SW480 (cell line): Measurements from ENCODE around the gene CISD3.

ENCODE experiments used
- DNase-seq: peaks from one replicate; pipeline ENCODE4 v3.0.0-alpha.2; 2016; ENCODE audit warnings: low spot score

Gene CISD3, protein sequence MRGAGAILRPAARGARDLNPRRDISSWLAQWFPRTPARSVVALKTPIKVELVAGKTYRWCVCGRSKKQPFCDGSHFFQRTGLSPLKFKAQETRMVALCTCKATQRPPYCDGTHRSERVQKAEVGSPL

DNA sequence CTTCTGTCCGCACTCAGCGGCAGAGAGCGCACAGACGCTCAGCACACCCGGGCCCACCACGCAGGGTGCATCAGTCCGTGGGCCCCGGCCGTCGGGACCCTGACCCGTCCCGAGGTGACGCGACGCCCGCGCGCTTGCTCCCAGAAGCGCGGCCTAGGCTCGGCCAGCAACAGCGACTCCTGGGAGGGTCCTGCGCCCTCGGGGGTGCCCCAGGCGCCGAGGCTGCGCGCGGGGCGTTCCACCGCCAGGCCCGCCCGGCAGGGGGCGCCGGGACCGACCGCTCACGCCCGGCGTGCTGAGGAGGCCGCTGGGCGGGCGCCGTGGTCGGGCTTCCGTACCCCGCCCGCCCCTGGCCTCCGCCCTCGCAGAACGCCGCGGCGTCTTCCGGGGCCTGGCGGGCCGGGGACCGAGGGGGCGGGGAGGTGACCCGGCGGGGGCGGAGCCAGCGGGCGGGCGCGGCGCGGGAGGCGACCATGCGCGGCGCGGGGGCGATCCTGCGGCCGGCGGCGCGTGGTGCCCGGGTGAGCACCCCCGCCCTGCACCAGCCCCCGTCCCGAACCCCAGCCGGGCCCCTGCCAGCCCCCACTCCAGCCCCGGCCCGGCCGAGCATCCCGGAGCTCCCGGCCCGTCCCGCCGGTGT, at the start of gene CISD3:
CISD3 (plus strand) TSS at position 456 of the 640 bp plus-strand sequence; CDS start at position 474, 18 bp downstream.
- peak; percentile 85 for DNase-seq

DNA sequence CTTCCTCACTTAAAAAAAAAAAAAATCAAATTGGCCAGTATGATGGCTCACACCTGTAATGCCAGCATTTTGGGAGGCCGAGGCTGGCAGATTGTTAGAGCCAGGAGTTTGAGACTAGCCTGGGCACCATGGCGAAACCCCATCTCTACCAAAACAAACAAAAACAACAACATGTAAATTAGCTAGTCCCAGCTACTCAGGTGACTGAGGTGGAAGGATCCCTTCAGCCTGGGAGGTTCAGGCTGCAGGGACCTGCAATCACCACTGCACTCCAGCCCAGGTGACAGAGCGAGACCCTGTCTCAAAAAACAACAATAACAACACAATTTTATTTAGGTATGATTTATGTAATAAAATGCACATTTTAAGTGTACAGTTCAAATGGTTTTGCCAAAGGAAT, 49.0 kb upstream of the CISD3 start:
- DNase-seq, result no peak

DNA sequence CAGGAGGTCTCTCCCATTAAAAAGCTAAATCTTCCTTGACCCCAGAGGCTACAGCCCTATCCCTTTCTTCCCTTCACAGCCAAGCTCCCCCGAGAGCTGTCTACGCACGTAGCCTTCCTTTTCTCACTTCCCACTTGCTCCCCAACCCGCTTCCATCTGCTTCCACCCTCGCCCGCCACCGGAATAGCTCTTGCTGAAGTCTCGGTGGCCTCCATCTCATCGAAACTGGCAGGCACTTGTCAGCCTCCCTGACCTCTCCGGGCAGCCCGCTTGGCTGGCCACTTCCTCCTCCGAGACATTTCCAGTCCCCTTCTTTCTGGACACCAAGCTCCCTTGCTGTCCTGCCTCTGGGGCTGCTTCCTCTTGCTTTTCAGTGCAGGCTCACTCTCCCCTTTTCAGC, 44.6 kb upstream of the CISD3 start:
- DNase-seq, result no peak

DNA sequence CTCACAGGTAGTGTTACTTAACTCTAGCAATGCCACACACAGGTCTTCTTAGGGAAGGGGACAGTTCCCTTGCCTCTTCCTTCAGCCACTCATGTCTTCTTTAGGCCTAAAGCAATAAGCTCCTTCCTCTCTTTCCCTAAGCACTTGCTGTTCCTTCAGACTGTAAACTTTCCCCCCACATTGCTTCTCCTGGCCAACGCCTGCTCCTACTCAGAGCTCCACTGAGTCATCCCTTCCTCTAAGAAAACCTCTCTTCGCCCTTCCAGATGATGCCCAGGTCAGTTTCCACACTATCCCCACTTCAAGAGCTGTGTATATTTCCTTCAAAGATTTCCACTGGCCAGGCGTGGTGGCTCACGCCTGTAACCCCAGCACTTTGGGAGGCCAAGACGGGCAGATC, 42.9 kb upstream of the CISD3 start:
- no peak for DNase-seq

DNA sequence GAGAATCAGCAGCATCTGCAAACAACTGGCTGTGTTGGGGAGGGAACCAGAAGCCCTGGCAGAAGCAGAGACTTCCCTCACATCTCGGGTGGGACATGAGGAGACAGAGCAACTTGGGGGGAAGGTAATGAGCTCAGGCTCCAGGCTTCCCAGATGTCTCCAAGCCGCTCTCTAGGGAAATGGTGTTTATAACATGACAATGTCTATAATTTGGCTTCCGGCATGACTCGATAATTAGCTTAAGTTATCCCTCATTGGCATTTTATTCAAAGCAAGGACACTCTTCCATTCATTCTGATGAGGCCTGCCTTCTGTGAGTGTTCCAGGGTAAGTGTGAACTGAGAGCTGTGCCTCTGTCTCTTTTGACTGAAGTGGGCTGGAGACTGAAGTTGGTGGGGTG, 39.8 kb upstream of the CISD3 start:
- no peak for DNase-seq

DNA sequence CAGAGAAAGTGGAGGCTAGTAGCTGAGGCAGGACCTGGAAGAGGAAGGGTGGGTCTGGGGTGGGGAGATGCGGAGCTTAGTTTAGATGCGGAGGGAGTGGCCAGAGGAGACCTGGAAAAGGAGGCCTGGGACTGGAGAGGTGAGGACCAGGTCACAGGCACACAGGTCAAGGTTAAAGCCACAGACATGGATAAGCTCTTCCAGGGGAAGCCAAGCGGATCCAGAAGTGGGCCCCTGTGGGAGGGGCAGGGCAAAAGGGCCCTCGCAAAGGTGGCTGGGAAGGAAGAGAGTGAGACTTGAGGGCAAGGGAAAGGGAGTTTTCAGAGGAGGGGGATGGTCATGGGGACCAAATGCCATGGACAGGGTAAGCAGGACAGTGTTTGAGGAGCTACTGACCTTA, 39.0 kb upstream of the CISD3 start:
- no peak for DNase-seq

DNA sequence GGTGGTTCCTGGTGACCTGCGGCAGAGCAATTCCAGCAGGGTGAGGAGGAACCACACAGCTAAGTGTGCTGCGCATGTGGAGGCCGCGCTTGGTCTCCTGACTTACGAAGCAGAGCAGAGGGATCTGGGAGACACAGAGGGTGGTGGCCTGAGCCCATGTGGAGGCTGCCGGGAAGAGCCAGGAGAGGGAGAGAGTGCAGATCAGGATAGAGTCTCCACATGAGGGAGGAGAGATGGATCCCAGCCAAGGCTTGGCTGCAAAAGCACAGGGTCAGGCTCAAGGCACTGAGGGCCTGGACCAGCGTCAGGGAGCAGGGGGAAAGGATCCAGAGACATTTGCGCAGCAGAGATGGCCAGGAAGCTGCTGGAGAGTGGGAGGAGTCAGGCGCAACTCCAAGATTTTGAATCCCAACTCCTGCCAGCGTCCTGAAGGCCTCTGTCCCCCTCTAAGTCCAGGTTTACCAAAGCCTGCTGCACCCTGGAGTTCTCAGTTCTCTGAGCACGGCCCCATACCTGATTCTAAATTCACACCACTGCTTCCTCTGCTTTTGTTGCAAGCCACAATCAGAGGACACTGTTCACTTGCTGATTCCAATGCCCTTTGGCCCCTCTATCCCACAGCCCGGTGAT, 36.3 kb upstream of the CISD3 start:
- DNase-seq, result no peak

DNA sequence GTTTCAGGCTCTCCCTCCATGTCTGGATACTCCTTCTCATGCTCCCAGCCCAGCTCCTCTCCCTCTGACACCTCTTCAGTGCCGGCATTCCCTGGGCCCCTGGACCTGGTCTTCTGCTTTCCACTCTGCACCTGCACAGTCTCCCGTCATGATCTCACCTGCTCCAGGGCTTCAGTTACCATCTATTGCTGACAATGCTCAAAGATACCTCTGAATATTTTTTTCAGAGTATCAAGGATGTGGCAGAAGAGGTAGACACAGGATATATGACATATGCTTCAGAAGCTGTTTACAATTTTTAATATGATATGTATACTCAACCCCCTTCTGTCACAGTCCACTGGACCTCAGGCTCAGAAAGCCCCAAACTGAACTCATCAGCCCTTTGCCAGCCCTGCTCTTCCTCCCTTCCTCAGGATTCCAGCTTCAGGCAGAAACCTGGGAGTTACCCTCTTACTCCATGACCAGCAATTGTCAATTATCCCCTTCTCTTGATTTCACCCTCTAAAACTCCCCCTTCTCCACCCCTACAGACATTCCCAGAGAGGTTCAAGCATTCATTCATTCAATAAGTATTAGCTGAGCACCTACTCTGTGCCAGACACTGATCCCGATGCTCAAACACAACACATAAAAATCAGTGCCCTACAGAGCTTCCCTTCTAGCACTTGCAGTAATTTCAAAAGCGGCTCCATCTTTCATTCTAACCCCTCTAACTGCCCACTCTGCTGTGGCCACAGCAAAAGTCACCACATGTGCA, 32.9 kb upstream of the CISD3 start:
- DNase-seq, result no peak

DNA sequence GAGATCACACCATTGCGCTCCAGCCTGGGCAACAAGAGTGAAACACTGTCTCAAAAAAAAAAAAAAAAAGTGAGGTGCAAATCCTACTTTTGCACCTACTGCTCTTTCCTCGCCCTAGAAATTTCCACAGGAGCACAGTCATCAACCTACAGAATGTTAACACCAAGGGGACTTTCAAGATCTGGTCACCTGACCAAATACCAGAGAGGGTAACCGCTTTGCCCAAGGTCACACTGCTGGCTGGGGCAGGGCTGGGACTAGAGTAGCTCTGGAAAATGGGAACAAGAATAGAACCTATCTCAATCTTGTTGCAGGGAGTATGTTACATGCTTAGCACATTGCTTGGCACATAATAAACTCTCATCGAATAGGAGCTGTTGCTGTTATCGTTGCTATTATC, 31.4 kb upstream of the CISD3 start:
- no peak for DNase-seq

DNA sequence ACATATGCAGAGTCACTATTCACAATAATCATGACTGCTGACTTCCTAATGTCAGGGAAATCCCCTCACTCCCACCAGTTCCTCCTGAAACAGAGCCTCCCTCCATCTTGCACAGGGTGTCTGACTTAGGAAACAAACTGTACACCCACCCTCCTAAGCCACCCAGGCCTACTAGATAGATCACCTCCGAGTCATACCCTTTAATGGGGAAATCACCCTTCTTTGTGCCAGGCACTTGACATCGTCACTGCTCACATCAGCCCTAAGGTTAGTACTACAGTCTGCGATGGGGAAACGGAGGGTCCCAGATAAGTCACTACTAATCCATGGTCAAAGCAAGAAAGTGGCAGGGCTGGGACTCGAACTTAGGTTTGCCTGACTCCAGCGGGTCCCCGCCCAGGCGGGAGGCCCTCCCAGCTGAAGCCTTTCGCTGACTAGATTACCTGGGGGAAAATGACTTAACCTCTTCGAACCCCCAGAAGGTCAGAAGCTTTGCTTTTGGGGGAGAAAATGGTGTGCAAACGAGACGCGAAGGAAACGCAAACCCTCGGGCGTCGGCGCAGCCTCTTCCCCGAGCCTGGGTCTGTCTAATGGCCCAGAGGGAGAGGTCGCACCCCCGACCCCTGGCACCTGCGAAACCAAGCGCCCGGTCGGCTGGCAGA, 28.5 kb upstream of the CISD3 start:
- DNase-seq, result no peak

DNA sequence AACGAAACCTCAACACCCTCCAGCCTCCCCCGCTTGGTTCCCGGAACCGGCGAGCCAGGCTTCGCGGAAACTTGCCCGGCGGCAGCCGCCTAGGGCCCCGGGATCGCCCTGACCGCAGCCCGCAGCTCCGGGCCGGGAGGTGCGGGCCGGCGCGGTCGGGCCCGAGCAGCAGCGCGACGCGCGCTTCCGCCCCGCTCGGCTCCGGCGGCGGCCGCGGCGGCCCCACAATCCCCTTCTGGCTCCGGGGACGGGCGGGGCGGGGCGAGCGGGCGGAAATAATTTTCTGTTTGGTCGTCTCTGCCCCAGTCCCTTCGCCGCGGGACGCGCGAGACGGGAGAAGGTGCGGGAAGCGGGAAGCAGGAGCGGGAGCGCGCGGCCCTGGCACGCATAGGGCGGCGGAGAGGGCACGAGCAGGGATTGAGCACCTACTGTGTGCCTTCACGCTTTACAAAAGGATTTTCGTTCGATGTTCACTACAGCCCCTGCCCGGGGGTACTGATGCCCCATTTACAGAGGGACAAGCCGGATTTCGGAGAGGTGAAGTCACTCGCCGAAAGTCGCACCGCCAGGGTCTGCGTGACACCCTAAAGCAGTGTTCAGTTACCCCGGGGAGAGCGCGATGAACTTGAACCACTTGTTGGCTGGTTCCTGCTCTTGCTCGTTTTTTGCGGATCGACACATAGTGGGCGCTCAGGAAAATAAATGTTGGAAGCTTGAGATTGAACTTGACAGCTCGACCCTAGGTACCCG, 27.8 kb upstream of the CISD3 start:
- DNase-seq, result peak; percentile 85

DNA sequence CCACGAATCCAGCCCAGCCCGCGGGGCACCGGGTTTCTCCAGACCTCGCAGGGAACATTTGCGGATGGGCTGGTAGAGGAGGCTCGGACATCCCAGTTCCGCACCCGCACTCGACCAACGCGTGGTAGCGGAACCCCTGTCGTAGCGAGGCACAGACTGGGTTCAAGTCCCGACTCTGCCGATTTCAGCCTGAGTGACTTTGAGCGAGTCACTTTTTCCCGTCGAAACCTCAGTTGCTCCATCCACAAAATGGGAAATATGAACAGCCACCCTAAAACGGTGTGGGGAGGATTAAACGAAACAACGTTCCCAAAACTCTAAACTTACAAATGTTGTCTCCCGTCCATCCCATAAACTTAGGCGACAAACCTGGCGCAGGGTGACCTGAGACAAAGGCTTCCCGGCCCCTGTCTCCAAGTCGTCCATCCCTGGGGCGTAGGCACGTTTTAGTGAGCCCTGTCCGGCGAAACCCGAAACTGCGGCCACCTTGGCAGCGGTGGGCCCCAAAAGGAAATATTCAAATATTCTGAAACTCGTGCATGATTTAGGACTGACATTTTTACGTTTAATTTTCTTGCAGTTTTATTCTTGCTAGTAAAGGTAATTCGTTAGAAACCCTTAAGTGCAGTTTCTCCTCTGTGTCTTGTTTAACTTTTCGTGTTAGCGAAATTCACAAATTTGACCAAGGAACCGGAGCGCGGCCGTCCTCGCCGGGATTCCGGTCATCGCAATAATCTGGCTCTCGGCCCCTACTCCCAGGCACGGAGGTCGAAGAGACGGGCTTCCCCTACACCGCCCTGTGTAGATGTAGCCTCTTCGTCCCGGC, 27.0 kb upstream of the CISD3 start:
- no peak for DNase-seq

DNA sequence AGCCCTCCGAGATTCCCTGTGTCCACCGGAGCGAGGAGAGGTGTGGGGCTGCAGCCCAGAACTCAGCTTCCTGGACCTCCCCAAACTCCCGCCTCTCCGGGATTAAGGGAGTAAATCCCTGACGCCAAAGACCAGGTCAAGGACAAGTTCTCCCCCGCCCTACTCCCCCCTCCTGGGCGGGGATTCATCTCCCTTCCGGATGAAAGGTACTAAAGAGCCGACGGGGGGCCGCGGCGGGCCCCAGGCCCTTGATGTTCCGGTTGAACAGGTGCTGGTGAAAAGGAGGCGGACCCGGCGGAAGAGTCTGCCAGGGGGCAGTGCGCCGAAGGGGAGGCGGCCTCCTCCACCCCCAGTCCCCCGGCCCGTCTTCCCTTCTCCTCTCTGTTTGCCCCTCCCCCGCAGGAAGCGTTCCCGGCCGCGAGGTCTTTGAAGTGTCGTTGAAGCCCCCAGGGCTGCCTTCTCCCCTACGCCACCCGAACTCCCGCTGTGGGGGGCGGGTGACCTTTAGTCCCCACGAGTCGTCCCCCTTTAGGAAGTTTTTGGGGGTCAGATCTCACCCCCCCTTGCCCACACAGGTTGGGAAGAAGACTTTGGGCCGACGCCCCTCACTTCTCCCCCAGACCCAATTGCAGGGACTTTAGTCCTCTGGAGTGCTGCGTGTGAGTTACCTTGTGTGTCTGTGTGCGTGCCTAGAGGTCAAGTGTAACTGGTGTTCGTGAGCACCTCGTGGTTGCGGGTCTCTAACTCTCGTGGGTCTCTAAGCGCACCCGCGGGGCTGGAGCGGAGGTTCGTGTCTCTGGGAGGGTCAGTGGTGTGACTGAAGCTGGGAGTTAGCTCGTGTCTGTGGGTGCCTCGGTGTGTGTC, 26.2 kb upstream of the CISD3 start:
- peak; percentile 99 for DNase-seq

DNA sequence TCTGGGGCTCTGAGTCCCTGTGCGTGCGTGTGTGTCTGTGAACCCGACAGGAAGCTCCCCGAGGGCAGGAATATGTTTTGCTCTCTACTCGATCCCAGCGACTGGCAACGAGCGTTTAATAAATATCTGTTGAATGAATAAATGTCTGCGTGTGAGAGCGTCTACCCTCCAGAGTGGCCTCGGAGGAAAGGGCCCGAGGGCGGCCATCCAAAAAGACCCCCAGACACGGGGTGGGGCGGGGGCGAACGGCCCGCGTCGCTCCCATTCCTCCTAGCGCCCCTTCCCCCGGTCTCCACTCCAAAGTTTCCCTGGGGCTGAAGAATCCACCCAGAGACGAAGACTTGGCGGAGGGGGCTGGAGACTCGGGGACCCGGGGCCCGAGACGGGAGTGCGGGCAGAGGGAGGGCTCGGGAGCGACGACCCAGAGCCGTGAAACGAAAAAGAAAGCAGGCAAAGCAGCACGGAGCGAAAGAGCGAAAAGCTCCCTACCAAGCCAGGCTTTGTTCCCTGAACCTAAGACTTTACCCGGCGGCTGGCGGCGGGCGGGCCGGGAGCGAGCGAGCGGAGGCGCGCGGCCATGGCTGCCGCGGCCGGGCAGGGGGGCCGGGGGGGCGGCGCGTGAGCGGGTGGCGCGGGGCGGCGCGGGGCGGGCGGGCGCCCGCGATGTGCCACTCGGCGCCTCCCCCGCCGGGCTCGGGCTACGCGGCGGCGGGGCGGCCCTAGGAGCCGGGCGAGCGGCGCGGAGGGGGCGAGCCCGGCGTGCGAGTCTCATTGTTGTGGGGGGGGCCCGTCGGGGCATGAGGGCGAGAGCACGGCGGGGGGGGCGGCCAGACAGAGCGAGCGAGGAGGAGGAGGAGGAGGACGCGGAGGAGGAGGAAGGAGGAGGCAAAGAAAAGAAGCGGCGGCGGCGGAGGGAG, 25.3 kb upstream of the CISD3 start, which contains the start of gene MLLT6:
MLLT6 (plus strand) TSS at position 668 of the 917 bp plus-strand sequence. CDS start 360 bp downstream, outside the sequence.
- DNase-seq, result peak; percentile 84

DNA sequence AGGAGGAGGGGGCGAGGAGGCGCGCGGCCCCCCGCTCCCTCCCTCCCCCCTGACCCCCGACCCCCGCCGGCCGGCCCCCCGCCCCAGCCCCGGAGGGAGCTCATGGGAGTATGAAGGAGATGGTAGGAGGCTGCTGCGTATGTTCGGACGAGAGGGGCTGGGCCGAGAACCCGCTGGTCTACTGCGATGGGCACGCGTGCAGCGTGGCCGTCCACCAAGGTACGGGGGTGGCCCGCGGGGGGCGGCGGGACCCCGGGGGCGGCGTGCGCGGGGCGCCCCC, 24.7 kb upstream of the CISD3 start:
- DNase-seq, result no peak

DNA sequence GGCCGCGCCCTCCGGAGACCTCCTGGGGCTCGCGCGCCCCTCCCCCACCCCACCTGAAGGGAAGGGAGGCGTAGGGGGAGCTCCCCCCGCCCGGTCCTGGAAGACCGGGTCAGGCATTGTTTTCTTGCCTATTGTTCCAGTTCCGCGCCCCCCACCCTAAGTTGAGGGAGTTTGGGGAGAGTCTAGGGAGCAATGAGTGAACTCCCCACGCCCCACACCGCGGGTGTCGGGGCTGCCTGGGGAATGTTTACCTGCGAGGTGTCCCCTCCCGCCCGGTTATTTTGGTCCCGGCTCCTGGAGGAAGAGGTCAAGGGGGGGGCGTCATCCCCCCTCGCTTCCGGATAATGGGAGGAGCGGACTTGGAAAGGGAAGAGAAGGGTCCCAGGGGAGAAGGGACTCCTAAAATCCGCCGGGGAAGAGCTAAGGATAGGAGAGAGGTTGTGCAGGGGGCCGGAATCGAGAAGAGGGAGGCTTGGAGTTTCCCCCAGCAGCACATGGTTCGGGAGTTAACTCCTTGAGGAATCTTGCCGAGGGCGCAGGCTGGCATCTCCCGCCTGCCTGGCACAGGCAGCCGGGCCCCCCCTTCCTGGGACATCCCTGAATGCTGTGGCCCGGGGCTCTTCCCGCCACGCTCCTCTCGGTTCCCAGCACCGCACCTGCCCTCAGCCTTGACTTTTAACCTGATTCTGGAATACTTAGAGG, 24.2 kb upstream of the CISD3 start:
- peak; percentile 56 for DNase-seq

DNA sequence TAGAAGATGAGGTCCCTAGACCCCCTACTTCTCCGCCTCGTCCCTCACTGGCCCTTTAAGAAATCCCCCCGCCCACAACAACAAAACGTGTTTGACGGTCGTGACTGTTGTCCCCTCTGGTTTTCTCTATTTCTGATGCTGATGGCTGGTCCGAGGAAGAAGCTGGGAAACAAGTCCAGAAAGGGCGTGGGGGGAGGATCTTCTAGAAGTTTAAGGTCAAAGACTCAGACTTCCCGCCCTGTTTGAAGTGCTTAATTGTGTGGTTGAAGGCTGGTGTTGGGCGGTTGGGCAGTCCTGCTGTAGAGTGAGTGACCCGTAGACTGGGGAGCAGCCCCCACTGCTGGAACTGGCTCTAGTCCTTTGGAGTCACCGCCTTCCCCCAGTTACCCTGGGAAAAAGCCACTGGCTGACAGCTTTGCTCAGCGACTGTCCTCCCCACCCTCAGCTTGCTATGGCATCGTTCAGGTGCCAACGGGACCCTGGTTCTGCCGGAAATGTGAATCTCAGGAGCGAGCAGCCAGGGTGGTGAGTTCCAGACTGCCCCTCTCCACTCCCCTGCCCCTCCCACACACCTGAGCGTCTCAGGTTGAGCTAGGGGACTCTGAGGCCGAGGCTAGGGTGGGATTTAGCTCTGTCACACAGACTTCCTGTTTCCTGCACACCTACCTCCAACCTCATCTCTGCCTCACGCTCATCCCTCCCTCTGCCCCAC, 23.5 kb upstream of the CISD3 start:
- DNase-seq, result no peak
